ENCODE measurements around the gene PUS3. TPM values are rescaled to one million over a fixed set of nuclear protein-coding genes. Genes with fewer than 3 reads are reported as not detected.

The PUS3 gene
- polyA plus RNA-seq, 1 experiment = 13.2 TPM

- TF ChIP-seq, protein P1, sequence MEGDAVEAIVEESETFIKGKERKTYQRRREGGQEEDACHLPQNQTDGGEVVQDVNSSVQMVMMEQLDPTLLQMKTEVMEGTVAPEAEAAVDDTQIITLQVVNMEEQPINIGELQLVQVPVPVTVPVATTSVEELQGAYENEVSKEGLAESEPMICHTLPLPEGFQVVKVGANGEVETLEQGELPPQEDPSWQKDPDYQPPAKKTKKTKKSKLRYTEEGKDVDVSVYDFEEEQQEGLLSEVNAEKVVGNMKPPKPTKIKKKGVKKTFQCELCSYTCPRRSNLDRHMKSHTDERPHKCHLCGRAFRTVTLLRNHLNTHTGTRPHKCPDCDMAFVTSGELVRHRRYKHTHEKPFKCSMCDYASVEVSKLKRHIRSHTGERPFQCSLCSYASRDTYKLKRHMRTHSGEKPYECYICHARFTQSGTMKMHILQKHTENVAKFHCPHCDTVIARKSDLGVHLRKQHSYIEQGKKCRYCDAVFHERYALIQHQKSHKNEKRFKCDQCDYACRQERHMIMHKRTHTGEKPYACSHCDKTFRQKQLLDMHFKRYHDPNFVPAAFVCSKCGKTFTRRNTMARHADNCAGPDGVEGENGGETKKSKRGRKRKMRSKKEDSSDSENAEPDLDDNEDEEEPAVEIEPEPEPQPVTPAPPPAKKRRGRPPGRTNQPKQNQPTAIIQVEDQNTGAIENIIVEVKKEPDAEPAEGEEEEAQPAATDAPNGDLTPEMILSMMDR (IDR thresholded peaks at IDR 0.05; ENCODE audit: low read depth, low read length) = no peak
- Histone ChIP-seq H3K4me3 (ENCODE audit: low read depth, low read length) (peak within 1 kb of the TSS; percentile 7; the same call in 1 of the 2 replicates), H3K27ac (ENCODE audit: low read depth, low read length) (no peak within 1 kb of the TSS), H3K9me3 (ENCODE audit: control insufficient read depth, insufficient read depth, low read length) (no peaks in the 10 kb centered on the region; the same call in 1 of the 2 replicates), H3K27me3 (ENCODE audit: control insufficient read depth, insufficient read depth, low read length) (peaks cover 22% of the 10 kb centered on the region)
- ChIA-PET CTCF (interaction anchor here (1.7 kb wide), 1 partner anchor 158 kb away, joined by 6 read pairs; the partner anchor contains the start of gene CDON), POLR2A (interaction anchor here (1.3 kb wide), 1 partner anchor 16 kb away, joined by 16 read pairs; the partner anchor contains the start of gene HYLS1)
- no peak for DNase-seq (ENCODE audit: low read depth, low spot score)
Observed at GRCh38 chr11:125903711-125904659, 979 bp upstream of the PUS3 start, which contains the start of gene DDX25. DDX25 (plus strand) TSS chr11:125904508; CDS start chr11:125904518, 10 bp downstream.

GRCh38 chr11:125902277-125902926 lies 604 bp downstream of the PUS3 start:
- ChIA-PET POLR2A (interaction anchor here (0.7 to 1.3 kb wide), 3 partner anchors 15 to 242 kb away, joined by 3 to 16 read pairs (median 4); partner anchors contain the start of gene HYLS1), CTCF (interaction anchor here (0.5 to 1.7 kb wide), 4 partner anchors 15 to 291 kb away, joined by 3 to 6 read pairs (median 4); partner anchors contain the start of genes CDON and HYLS1)
- no peak for DNase-seq (ENCODE audit: low read depth, low spot score)
- Histone ChIP-seq H3K27ac (ENCODE audit: low read depth, low read length) (peak overlapping the region; percentile 55), H3K27me3 (ENCODE audit: control insufficient read depth, insufficient read depth, low read length) (peaks cover 22% of the 10 kb centered on the region), H3K9me3 (ENCODE audit: control insufficient read depth, insufficient read depth, low read length) (no peaks in the 10 kb centered on the region; the same call in 1 of the 2 replicates), H3K4me3 (ENCODE audit: low read depth, low read length) (peak overlapping the region; percentile 83)
- TF ChIP-seq, protein P1 (IDR thresholded peaks at IDR 0.05; ENCODE audit: low read depth, low read length) = no peak

- ChIA-PET CTCF (no interaction called here), POLR2A (no interaction called here)
- Histone ChIP-seq H3K27me3 (ENCODE audit: control insufficient read depth, insufficient read depth, low read length) (peaks cover 22% of the 10 kb centered on the region), H3K9me3 (ENCODE audit: control insufficient read depth, insufficient read depth, low read length) (no peaks in the 10 kb centered on the region; the same call in 1 of the 2 replicates), H3K27ac (ENCODE audit: low read depth, low read length) (no peak overlapping the region), H3K4me3 (ENCODE audit: low read depth, low read length) (no peak overlapping the region)
- no peak for DNase-seq (ENCODE audit: low read depth, low spot score)
- TF ChIP-seq, protein P1 (IDR thresholded peaks at IDR 0.05; ENCODE audit: low read depth, low read length) = no peak
Observed at GRCh38 chr11:125901872-125902271, 1.1 kb downstream of the PUS3 start.

GRCh38 chr11:125892994-125893393 lies 10.0 kb downstream of the PUS3 start:
- no peak for DNase-seq (ENCODE audit: low read depth, low spot score)
- ChIA-PET CTCF (interaction anchor here (0.7 to 1.6 kb wide), 2 partner anchors 30 to 221 kb away, joined by 3 to 4 read pairs; no protein-coding TSS in a partner anchor), POLR2A (no interaction called here)
- TF ChIP-seq, protein P1 (IDR thresholded peaks at IDR 0.05; ENCODE audit: low read depth, low read length) = no peak
- Histone ChIP-seq H3K27me3 (ENCODE audit: control insufficient read depth, insufficient read depth, low read length) (no peaks in the 10 kb centered on the region), H3K4me3 (ENCODE audit: low read depth, low read length) (no peak overlapping the region), H3K27ac (ENCODE audit: low read depth, low read length) (no peak overlapping the region), H3K9me3 (ENCODE audit: control insufficient read depth, insufficient read depth, low read length) (no peaks in the 10 kb centered on the region; the same call in 1 of the 2 replicates)

All from AG04450 (cell line).